ENCODE data around the gene TENM3. TPM values are rescaled to one million over a fixed set of nuclear protein-coding genes. Genes with fewer than 3 reads are reported as not detected.

Gene TENM3
- total RNA-seq, 1 donor from 2014 or later = 62.0 TPM

DNA sequence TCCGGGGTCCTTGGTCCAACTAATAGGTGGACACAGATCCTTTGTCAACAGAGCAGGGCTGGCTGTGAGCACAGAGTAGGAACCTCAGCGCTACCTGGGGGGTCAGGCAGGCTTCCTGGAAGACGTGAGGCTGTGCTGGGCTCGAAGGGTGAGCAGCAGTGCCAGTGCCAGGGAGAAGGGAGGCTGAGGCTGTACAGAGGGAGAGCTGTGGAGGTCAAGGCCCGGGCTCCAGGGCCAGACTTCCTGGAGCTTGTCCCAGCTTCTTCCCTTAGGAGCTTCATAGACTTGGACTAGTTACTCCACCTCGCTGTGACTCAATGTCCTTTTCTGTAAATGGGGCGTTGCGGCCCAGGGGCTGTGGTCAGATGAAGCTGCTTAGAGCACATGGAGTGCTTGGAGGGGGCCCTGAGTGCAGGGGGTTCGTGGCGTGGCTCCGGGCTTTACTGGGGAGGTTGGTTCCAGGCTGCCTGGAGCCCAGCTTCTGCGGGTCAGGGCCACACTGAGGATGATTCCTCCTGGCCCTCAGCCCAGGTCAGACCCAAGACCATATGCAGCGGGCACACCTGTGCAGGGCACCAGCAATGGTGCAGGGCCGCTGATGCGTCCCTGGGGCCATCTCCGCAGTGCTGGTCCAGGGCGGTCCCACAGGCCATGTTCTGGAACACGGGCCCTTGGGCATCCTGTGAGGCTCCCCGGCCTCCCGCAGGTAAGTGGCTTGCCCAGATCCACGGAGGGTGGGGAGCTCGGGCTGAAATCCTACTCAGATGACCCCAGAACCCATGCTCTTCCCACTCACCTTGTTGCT, 575.9 kb downstream of the TENM3 start:
- no peak for DNase-seq

DNA sequence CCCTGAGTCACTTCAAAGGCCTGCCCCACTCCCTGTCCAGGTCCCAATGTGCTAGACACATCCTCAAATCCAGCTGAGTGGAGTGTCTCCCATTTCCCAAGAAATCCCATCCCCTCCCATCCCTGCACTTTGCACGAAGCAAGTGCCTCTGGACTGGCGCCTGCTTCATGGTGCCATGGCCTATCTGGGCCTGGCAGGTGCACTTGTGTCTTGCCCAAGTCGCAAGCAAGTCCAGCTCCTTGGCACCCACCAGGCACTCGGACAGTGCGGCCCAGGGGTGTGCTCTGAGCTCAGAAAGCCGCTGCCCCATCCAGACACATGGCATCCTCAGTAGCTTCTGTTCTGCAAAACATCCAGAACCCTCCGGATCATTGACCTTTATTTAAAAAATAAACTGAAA, 576.5 kb downstream of the TENM3 start:
- DNase-seq = no peak

DNA sequence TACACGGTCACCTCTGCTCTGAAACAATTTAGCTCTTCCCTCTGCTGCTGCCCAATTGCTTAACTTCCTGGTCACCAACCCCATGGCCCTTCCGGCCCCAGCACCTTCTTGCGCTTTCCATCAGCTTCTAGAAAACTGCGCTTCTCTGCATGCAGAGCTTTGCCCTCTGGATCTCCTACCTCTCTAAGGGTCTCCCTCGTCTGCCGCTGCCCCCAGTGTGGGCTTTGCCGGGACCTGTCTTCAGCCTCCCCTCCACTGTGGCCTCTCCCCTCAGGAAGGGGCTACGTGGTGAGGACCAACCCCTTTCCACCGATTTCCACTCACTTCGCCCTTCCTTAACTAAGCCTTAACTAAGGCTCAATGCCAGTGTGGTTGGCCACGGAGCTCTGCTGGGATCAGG, 579.4 kb downstream of the TENM3 start:
- DNase-seq = no peak

DNA sequence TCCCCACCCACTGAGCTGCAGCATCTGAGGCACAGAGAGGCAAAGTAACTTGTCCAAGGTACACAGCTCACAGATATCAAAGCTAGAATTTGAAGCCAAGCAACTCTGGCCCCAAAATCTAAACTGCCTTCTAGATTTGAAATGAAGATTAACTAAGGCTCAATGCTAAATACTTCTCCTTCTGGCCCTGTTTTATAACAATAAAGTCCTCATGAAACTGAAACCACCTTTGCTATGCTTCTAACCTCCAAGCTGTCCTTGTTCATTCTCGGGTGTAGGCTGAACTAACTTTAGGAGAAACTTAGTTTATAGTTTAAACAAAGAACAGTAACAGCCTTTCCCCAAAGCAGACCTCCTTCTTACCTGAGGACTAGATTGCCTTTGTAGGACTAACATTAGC, 580.4 kb downstream of the TENM3 start:
- DNase-seq = no peak

DNA sequence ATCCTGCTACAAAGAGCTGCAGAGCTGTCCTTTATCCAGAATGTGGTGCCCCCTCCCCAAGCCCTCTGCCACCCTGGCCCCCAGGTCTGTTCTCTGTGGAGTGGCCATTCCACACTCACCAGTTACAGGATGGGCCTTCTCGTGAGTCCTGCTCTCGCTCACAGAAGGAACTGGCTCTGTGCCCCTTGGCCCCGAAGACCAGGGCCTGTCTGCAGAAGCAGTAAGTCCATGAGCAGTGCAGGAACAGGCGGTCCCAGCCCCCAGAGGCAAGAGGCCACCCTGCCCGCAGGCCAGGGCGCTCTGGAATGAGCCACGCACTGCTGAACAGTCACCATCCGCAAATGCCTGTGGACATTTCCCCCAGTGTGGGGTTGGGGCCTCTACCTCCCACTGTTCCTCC, 581.8 kb downstream of the TENM3 start:
- DNase-seq = no peak

DNA sequence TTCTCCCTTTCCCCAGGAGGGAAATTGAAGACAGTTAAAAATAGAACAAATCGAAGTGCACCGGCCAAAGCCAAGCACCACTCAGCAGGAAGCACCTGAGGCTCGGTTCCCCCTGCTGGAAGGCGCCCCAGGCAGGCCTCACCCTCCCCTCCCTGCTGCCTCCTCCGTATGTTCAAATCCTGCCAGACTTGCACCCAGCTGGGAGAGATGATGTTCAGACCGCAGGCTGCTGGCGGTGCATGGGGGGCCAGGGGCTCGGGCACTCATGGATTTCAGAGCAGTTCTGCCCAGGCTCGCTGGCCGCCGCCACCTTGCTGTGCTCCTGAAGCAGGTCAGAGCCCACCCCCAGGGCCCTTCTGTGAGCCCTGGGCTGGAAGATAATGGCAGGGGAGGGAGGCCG, 582.6 kb downstream of the TENM3 start:
- no peak for DNase-seq

DNA sequence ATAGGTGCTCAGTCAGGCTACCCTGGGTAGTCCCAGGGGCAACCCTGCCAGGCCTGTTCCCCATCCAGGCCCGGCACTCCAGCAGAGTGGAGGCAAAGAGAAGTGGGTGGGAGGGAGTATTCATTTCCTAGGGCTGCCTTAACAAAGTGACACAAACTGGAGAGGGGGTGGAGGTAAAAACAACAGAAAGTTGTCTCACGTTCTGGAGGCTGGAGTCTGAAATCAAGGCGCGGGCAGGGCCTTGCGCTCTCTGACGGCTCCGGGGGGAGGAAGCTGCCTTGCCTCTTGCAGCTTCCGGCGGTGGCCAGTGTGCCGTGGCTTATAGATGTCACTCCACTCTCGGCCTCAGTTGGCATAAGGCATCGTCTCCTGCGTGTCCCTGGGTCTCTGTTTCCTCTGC, 583.2 kb downstream of the TENM3 start:
- DNase-seq = no peak

DNA sequence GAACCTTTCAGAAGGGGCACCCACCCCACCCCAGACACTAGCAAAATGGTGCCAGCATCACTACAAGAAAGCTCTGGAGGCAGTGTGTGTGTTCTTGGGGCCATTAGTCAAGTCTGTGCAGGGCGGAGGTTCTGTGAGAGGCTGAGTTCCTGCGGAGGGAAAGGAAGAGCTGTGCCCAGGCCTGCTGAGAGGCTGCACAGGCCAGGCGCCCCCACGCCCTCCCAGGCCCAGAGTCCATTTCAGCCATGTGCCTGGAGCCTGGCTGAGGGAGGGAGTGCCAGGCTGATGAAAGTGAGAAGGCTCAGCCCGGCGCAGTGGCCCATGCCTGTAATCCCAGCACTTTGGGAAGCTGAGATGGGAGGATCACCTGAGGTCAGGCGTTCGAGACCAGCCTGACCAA, 584.0 kb downstream of the TENM3 start:
- DNase-seq = no peak

DNA sequence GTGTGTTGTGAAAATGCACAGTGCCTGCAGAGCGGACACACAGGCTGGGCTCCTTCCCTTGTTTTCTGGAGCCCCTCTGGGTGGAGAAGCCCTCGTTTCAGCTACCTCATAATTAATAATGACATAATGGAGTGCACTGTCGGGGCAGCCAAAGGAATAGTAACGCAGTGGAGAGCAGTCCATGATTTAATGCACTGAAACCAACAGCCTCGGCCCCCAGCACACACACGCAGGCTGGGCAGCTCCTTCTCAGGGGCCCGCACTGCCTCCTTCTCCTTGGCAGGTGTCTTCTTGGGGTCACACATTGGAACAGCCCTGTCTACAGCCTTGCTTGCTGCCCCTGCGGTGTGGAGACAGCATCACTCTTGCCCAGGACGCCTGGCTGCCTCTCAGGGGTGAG, 584.8 kb downstream of the TENM3 start:
- no peak for DNase-seq

DNA sequence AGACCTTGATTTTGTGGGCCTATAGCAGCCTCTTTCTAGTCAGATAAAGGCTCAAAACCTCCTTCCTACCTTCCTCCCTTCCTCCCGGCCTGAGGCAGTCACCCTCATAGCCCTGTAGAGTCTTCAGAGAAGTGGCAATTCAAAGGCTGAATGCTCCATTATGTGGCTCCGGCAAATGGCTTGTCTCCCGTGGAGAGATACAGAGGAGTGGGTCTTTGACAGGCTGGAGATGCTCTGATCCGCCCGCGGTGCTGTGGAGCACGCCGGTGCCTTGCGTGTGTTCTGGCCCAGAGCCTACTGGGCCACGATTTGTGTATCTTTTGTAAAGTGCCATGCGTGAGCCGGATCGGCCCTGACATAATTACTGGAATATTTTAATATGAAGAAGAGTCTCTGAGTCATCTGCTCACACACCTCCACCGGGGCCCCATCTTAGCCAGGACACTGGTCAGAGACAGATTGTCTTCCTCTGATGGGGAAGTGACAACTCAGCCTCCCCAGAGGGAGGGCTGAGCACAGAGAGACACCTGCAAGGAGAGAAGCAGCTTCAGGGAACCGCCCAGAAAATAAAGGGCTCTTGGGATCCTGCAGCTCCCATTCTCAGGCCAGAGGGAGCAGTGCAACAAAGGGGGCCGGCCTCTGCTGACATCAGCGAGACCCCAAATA, 585.3 kb downstream of the TENM3 start:
- DNase-seq = no peak

DNA sequence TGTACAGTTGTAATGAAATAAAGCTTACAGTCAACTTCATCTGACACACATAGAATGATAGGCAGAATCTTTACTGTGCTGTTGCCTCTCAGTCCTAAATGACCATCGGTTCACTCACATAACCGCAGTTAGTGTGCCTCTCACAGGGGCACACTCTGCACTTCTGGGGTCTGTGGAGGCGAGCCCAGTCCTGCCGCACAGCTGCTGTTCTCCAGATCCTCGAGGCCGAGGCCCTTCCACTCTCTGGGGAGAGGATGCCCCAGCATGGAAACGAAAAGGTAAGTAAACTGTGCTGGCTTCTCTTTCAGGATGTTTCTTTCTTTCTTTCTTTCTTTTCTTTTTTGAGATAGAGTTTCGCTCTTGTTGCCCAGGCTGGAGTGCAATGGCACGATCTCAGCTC, 586.0 kb downstream of the TENM3 start:
- DNase-seq = no peak

DNA sequence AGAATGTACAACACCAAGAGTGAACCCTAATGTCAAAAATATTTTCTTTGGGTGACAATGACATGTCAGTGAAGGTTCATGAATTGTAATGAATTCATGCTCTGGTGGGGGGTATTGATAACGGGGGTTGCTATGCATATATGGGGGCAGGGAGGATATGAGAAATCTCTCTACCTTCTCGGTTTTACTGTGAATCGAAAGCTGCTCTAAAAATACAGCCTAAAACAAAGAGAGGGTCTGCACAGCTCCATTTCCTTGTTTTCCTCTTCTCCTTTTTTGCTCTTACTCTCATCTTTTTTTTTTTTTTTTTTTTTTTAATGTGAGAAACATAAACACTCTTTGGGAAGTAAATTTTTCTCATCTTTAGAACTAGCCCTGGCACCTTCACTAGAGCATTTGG, 588.2 kb downstream of the TENM3 start:
- no peak for DNase-seq

DNA sequence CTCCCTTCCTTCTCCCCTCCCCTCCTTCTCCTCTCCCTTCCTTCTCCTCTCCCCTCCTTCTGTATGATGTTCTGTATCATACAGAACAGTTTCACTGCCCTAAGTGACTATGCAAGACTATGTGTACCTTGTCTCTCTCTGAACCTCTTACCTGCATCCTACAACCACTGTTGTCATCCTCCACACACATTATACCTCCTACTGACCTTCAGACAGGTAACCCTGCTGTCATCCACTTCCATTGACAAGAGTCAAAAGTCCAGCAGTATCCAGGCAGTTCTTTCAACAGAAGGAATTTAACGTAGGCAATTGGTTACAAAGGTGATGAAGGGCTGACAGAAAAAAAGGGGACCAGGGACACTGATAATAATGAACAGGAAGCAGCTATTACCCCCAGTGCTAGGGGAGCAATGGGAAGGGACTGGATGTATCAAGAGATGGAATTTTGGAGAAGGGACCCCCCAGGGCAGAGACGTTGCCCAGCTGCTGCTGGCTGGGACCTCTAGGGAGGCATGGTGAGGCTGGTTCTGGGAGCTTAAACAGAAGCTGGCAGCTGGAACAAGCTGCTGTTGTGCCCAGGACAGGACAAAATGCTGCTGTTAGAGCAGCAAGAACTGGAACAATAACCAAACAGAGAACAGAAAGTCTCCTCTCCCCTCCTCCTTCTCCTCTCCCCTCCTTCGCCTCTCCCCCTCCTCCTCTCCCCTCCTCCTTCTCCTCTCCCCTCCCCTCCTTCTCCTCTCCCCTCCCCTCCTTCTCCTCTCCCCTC, 589.3 kb downstream of the TENM3 start:
- peak; percentile 36 for DNase-seq

DNA sequence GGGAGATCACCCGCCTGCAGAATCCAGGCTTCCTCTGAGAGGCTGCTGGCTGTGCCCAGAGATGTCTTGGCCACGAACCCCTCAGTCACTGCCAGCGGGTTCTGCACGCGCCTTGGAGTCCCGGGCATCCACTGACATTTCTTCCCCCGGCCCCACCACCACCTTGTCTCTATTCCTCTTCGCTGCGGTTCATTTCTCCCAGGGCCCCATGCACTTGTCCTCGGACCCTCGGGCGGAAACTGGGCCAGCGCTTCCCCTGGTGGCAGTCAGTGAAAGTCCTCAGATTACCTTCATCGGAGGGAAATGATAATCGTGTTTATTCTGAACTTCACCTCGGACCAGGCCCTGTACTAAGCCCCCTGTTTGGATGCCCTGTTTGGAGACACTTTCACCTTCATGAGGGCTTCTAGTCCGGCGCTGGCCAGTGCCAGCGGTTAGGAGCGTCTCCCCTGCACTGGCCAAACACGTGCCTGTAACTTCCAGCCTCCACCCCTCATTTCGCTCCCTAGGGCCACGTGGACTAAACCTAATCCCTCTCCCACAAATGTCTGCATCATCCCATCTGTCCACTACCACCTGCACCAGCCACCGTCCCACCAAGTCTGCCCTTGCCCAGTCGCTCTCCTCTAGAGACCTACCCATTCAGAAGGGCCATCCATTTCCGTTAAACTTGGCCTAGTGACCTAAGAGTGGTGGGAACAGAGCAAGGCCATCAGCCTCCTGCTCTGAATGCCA, 592.0 kb downstream of the TENM3 start:
- no peak for DNase-seq

DNA sequence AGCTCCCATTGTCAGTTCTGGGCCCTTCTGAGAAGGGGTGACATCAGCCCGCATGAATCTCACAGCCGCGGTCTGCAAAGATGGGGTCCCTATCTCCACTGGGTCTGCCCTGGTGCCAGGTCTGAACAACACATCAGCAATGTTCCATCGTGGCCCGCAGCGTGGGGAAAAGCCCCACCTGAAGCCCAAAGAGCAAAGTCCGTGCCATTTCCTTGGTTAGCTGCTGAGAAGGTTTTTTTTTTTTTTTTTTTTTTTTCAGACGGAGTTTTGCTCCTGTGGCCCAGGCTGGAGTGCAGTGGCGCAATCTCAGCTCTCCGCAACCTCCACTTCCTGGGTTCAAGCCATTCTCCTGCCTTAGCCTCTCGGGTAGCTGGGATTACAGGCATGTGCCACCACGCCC, 594.6 kb downstream of the TENM3 start:
- DNase-seq = no peak

DNA sequence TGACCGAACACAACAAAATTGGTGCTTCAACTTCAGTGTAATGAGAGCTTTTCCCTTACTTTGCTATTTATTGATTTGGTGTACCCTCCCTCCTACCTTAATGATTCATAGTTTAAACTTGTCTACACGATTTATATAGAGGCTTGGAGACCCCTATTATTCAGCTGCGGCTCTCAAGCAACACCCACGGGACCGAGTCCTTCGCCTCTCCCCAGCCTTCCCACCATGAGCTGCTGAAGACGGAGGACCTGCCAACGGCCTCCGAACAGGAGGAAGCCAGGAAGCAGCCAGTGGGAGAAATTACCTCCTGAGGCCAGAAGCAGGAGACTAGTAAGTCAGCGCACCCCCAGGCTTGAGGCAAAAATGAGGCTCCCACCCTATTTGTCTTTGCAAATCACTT, 595.3 kb downstream of the TENM3 start:
- no peak for DNase-seq

DNA sequence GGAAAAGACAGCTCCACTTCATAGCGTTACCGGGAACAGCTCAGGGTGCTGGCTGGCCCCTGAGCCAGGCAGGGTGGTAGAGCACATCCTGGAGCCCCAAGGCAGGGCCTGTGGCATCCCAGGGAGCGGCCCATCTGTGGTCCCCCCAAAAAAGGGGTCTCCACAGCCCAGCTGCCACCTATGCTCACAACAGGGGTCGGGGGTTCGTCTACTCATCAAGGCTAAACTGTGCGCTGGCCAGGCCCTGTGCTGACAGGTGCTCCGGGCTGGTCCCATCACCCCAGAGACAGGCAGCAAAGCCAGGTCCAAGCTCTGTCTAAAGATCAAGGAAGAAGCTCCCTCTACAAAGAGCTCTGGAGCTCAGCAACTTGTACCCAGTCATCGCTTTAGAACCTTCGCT, 596.1 kb downstream of the TENM3 start:
- no peak for DNase-seq

DNA sequence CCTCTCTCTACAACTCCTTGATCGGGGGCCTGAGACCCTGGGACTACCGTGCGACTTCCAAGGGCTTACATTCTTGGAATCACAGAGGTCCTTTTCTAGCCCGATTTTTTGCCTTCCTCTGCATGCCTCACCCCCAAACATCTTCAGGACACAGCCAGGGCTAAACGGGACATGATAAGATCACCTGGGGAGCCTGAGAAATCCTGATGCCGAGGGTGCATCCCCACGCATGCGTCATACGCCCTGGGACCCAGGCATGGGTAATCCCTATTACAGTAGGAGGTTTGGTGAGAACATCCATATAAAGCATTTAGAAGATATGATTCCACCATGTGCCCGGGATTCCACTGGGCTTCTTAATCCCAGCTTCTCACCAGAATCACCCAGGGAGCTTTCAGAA, 596.9 kb downstream of the TENM3 start:
- DNase-seq = no peak

DNA sequence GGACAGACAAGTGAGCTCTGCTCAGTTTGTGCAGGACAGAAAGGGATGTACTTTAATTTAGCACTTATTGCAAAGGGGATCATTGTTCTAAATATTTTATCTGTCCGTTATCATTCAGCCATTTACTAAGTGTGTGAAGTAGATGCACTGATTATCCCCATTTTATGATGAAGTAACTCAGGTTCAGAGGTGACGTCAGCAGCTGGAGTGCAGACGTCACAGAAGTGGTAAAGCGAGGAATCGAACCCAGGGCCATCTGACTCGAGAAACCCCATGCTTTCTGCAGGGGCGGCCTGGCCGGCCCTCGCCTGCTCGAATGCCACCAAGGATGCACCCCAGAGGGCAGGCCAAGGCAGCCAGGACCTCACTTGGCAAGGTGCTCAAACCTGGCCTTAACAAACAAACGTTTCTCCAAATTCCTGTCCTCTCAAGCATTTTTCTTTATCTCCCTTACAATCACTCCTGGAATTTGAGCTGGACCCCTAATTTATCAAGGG, 599.0 kb downstream of the TENM3 start:
- no peak for DNase-seq

DNA sequence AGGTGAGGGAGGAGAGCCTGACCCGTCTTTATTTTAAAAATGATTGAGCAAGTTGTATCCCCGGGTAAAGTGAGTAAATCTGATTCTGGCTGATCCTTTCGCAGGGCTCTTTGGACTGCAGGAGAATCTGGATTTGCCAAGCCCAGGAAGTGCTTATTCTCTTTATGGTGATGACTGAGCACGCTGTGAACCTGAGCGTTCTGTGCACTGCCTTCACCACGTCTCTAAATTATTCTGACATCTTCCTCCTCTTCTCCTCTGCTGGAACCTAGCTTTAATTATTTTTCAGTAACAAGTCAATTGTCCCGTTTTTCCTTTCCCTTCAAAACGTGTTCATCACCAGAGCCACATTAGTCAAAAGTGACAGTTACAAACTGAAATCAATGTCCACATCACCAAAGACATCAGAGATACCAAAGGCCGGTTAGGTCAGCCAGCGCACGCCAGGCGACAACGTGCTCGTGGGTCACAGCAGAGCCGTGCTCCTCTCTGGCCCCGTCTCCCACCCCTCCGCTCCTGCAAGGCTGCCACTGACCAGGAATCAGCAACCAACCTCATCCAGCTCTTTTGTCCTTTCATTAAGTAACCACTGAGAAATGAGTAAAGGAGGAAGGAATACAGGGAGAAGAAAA, 599.7 kb downstream of the TENM3 start:
- DNase-seq = no peak

DNA sequence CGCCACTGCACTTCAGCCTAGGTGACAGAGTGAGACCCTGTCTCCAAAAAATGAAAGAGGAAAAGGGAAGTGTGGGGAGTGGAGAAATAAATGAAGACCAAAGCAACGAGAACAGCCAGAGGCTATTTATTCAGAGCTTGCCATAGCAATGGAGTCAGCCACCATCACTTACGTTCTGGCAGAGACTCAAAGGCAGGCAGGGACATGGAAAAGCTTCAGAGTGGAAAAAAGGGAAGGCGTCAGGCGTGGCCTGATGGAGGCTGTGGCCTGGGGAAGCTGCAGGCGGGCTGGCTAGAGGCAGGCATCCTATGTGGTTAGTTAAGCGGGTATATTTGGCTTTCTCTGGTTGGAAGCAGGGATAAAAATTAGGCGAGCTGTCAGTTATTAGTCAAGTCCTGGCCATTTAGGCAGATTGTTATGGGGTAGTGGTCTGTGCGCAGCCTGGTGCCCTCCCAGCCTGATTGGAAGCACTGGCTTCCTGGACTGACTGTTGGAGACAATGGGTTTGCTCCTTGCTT, 600.7 kb downstream of the TENM3 start:
- peak; percentile 39 for DNase-seq

DNA sequence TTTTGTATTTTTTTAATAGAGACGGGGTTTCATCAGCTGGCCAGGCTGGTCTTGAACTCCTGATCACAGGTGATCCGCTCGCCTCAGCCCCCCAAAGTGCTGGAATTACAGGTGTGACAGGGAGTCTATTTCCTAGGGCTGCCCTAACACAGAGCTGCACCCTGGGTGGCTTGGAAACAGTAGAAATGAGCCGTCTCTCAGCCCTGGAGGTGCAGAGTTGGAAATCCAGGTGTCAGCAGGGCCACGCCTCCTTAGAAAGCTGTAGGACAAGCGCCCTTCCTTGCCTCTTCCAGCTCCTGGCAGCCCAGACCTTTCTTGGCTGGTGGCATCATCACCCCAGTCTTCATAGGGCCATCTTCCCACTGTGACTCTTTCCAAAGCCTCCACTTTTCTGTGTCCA, 602.4 kb downstream of the TENM3 start:
- DNase-seq = no peak
